Kidney glomerular epithelial cell (primary cell): ENCODE data around the gene KCTD4.
"Not testable (repeated sequence)": the region's sequence is repeated elsewhere in the genome, so short reads cannot be mapped to it uniquely, and the experiment has no call there.

ENCODE experiments used
- DNase-seq: peaks from one replicate; lab custom pipeline; 2025; lab: John Stamatoyannopoulos, UW

Gene KCTD4

DNA sequence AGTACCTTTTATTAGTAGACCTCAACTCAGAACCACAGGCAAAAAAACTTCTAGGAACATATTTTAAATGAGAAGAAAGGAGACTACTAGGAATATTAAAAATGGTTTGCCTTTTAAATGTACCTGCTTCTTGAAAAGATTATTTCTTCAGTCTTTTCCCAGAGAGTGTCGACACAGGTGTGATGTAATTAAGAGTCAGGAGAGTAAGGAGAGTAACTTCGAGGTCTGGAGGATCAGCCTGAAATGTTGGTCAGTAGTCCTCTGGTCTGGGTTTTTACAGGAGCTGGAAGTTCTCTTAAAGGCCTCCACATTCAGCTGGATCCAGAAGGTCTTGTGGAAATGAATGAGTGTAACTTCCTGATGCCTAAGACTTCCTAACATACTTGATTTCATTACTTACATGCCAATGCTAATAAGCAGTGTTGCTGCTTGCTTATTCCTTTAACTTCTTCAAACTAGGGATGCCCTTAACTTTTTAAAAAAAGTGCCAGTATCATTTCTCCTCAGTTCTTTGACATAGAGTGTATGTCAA, at the start of gene KCTD4:
Gene KCTD4, minus strand, starts transcription at position 345 of the 532 bp plus-strand sequence. CDS start 6,478 bp downstream, outside the sequence.
- no peak for DNase-seq

DNA sequence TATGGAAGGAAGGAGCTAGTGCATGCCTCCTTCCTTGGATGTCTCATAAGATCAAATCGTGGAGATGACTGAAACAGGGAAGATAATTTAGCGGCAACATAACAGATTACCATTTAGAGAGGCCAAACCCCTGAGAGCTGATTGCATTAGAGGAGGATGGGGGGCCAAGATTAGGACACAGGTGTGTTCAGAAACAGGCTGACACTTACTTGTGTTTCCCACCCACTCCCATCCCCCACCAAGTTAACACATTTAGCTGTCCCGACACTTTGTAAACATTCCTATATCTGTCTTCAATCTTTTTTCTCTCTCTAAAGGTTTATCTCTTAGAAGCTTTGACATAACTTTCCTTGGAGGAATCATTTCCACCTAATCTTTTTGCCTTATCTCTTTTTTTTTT, 48.8 kb upstream of the KCTD4 start:
- DNase-seq: no peak

- not testable (repeated sequence) for DNase-seq
These were observed 43.9 kb upstream of the KCTD4 start for GRCh38 chr13:45244736-45245135.

- DNase-seq: no peak
These were observed 42.2 kb upstream of the KCTD4 start for GRCh38 chr13:45243077-45243476.

- DNase-seq: no peak
These were observed 41.7 kb upstream of the KCTD4 start for GRCh38 chr13:45242524-45242923.

GRCh38 chr13:45242070-45242469, 41.2 kb upstream of the KCTD4 start:
- DNase-seq: no peak

DNA sequence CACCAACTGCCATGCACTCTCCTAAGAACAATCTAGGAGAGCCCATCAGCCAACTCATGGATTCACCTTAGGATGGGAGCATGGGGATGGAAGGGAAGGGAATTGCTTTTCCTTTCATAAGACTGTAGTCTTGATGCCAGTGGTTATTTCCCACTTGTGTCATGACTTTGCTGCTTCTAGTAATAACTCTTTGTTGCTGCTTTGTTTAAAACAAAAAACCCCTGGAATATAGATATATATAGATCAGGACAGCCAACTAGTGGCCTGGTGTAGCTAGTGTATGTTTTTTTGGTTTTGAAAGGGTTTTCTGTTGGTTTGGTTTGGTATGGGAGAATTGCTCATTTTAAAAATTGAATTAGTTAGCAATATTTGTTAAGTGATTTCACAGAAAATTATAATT, 39.3 kb upstream of the KCTD4 start:
- DNase-seq: no peak

- DNase-seq: no peak
These were observed 38.3 kb upstream of the KCTD4 start for GRCh38 chr13:45238945-45239795.

GRCh38 chr13:45232591-45232990, 31.7 kb upstream of the KCTD4 start:
- DNase-seq: no peak

DNA sequence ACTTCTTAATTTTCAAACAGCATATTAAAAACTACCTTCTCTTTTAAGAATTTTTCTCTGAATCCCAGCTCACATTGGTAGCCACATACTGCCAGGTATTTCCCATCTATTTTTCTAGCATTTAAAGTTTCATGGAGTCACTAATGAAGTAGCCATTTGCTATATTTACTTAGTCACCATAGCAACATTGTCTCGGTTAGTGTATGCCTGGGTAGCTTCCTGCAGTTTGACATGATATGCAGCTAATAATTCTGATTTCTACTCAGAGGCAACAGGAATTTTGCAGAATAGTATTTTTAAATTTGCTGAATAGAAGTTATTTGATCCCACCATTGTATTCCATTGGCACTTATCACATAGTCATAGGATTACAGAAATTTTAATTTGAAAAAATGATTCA, 30.9 kb upstream of the KCTD4 start:
- peak; percentile 63 for DNase-seq

DNA sequence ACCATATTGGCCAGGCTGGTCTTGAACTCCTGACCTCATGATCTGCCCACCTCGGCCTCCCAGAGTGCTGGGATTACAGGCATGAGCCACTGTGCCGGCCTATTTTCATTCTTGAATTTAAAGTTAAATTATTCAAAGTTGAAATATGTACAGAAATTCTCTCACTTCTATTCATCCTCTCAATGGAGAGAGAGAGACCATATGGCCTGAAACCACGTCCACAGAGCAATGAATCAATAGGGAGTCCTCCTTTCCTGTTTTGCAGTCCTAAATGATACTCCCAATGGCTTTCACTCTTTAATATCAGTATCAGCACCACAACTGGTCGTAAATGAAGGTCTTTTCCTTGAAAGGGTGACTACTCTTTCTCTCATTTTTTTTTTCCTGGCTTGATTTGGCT, 30.5 kb upstream of the KCTD4 start:
- DNase-seq: no peak

DNA sequence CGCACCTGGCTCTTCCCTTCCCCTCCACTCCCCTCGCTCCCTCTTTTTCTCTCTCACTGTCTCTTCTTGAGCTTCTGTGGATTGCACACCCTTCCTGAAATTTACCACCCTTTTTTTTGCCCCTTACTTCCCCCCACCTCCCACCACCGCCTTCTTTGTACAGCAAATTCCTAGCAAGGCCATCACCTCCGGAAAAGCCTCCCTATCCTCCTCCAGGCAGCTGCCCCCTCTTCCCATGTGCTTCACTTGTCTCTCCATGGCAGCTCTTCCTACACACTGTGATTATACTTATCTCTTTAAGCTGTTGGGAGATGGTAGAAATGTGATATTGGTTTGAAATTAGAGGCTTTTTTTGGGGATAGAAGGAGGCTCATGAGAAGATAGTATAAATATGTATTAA, 28.3 kb upstream of the KCTD4 start:
- DNase-seq: no peak

DNA sequence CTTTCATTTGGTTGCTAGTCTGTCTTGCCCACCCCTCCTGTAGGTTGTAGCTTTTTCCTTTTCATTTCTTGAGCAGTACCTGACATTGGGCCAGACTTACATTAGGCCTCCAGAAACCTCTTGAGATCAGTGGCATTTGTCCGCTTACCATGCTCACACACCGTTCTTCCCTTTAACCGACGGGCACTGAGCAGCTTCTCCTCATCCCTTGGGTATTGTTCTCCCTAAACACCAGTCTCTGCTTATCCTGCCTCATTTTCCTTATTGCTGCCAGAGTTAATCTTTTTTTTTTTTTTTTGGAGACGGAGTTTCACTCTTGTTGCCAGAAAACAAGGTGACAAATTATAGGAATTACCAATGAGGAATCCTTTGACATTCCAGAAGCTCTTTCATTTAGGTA, 27.2 kb upstream of the KCTD4 start:
- DNase-seq: no peak

DNA sequence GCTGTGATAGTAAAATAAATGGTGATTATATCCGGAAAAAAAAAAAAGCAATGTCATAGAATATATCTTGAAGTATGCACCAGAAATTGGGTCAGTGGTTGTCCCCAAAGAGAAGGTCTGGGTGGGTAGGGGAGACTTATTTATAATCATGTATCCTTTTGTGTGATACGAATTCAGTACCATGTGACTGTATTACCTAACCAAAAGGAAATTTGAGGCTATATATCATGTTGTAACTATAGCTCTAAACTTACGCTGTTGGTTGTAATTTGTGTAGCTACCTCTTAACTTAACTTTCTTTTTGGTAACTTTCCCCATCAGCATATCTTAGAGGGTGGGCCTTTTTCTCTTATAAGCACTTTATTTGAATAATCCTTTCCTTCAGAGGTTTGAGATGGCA, 25.2 kb upstream of the KCTD4 start:
- DNase-seq: no peak

DNA sequence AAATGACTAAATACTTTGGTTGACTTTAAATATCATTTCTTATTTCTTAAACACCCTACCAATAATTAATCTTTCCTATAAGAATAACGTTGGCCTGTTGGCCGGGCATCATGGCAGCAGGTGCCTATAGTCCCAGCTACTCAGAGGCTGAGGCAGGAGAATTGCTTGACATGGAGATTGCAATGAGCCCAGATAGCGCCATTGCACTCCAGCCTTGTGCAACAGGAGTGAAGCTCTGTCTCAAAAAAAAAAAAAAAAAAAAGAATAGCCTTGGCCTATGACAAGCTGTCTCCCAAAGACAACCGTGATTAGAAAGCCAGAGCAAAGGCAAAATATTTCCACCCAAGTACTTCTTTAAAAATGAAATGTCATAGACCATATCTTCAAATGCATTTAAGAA, 24.5 kb upstream of the KCTD4 start:
- no peak for DNase-seq

DNA sequence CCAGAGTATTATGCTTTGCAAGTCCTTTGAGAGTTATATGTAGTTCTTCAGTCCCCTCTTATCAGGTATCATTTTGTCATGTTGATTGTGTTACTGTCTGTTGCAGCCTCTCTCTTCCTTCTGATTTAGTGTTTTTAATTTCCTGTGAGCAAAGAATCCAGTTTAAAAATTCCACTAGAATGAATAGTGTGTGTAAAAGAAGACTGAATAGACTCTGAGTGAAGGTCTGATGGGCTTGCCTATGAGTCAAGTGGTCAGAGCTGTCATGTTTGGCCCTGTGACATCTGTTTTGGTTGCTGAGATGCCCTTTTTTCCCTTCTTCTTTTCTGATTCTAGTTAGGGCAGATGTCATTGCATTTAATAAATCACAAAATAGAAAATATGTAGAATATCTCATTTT, 23.3 kb upstream of the KCTD4 start:
- no peak for DNase-seq

- no peak for DNase-seq
These were observed 22.1 kb upstream of the KCTD4 start for GRCh38 chr13:45222919-45223318.

GRCh38 chr13:45222516-45222915, 21.7 kb upstream of the KCTD4 start:
- DNase-seq: no peak

- DNase-seq: no peak
These were observed 19.6 kb upstream of the KCTD4 start for GRCh38 chr13:45220403-45220802.

GRCh38 chr13:45219938-45220375, 19.1 kb upstream of the KCTD4 start:
- DNase-seq: peak; percentile 67

DNA sequence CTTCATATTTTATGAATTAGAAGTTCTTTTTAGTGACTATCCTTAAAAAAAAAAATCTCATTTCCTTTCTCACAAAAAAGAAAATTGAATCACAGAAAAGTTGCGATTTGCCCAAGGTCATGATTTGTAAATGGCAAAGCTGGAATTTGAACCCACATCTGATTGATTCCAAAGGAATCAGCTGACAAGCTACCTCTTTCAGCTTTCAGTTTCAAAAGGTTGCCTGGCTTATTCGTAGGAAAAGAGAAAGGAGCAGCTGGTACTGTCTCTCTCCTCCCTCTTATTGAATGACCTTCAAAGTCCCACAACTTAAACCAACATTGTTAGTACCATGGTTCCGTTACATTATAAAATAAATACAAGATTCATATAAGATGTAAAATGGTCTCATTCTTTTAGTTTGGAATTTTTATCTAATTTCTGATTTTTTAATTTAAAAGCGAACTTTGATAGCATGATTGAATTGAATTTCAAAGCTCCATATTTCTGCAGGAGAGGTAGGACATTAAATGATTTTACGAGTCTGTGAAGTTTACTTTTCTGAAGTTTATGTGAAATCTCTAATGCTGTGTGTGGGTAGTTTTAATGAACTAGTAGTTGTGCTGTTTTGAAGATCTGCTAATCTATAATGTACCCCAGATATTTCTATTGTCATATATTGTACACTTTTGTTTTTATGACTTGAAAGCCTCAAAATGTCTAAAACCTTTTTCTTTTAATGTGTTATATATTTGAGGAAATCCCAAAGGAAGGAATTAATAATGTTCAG, 18.5 kb upstream of the KCTD4 start:
- no peak for DNase-seq

DNA sequence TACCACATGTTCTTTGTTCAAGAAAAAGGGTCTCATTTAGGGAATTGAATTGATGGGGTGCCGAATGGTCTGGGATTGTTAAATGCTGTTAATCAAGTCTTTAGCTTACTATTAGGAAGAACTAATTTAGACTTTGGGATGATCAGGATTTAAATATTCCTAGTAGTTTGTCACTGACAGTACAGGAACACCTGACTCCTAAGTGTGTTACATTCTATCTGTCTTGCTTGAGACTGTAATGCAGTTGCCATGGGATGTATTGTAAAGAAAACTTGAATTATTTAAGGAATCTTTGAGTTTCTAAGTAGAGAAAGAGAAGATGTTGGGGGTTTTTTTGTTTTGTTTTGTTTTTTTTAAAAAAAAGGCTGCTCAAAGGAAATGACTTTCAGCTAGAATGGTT, 17.8 kb upstream of the KCTD4 start:
- DNase-seq: no peak

- DNase-seq: no peak
These were observed 15.3 kb upstream of the KCTD4 start for GRCh38 chr13:45216193-45216592.
